HG03108 (cell line): Measurements from ENCODE around the gene DNM3.
"Not testable (repeated sequence)": the region's sequence is repeated elsewhere in the genome, so short reads cannot be mapped to it uniquely, and the experiment has no call there.

Experiments used
- ATAC-seq: cut with Tn5 transposase; IDR thresholded peaks from one replicate; pipeline ENCODE4 v1.9.1; 2021; ENCODE audit warnings: moderate library complexity; ENCODE audit not compliant: unreplicated experiment

Gene DNM3

GRCh38 chr1:172005856-172006255 lies 164.6 kb downstream of the DNM3 start:
- ATAC-seq: no peak

- ATAC-seq: no peak
These were observed 165.4 kb downstream of the DNM3 start for GRCh38 chr1:172006660-172007059.

- ATAC-seq: no peak
These were observed 177.5 kb downstream of the DNM3 start for GRCh38 chr1:172018727-172019311.

- no peak for ATAC-seq
These were observed 178.7 kb downstream of the DNM3 start for GRCh38 chr1:172019976-172020375.

GRCh38 chr1:172024516-172024915 lies 183.2 kb downstream of the DNM3 start:
- no peak for ATAC-seq

GRCh38 chr1:172024944-172025738 lies 183.8 kb downstream of the DNM3 start:
- ATAC-seq: not testable (repeated sequence)

DNA sequence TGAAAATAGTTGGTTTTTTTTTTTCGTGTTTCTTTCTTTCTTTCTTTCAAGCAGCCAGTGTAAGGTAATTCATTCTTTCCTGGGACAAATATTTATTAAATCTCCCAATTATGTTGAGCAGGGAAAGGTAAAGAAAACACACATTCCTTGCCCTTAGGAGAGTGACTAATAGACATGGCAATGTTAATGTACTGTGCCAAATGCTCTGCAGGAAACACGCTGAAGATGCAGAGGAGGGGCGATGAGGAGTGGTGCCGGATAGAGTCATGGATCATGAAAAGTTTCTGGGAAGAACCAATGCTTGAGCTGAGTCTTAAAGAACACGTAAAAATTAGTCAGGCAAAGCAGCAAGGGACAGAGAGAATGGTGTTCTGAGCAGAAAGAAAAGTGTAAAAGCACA lies 199.2 kb downstream of the DNM3 start:
- ATAC-seq: no peak

- no peak for ATAC-seq
These were observed 199.8 kb downstream of the DNM3 start for GRCh38 chr1:172041102-172041501.

DNA sequence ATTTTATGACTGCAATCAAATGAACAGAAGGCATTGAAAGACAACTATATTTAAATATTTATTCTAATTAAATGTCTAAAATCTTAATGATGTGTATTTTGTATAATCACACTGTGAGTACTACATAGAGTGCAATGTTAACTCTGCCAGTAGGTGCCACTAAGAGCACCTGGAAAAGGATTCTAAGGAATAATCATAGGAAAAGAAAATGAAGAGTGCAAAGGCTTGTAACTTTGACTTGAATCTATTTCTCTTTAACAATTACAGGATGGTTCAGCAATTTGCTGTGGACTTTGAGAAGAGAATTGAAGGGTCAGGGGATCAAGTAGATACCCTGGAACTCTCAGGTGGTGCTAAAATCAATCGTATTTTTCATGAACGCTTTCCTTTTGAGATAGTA lies 200.4 kb downstream of the DNM3 start:
- no peak for ATAC-seq

GRCh38 chr1:172043900-172044299 lies 202.6 kb downstream of the DNM3 start:
- ATAC-seq: no peak

GRCh38 chr1:172051898-172052297 lies 210.6 kb downstream of the DNM3 start:
- no peak for ATAC-seq

DNA sequence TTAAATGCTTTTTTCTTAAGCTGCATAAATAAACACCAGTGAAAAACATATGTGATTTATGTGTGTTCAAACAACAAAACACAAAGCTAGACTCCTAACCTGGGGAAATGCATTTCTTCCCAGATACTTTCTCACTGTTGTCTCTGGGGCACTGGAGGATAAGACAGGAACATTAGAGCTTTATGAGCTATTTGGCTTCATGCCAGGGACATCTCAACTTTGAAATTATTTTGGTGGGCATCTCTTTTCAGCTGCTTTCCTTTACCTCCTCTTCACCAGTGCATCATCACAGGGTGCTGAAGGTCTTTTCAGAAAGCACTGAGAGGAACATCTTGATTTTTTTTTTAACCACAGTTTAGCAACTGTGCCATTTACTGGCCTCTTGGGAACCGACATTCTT lies 212.9 kb downstream of the DNM3 start:
- ATAC-seq: no peak

GRCh38 chr1:172055816-172056419 lies 214.6 kb downstream of the DNM3 start:
- not testable (repeated sequence) for ATAC-seq

DNA sequence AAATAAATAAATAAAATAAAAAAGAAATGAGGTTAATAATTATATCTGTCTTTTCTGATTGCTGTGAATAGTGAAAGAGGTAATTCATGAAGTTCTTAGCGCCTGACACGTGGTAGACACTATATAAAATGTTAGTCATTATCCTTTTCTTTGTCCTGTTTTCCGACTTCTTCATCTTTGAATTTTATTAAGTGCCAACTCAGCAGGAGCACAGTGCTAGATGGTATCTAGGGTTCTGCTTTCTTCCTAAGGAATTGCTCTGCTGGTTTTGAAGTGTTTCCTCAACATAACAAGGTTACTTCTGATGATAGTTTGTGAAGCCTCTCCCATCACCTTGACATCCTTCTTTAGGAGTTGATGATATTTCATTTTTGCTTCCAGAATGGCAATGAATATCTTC lies 227.0 kb downstream of the DNM3 start:
- no peak for ATAC-seq

GRCh38 chr1:172069051-172069450 lies 227.8 kb downstream of the DNM3 start:
- ATAC-seq: no peak

- no peak for ATAC-seq
These were observed 228.2 kb downstream of the DNM3 start for GRCh38 chr1:172069534-172069933.

DNA sequence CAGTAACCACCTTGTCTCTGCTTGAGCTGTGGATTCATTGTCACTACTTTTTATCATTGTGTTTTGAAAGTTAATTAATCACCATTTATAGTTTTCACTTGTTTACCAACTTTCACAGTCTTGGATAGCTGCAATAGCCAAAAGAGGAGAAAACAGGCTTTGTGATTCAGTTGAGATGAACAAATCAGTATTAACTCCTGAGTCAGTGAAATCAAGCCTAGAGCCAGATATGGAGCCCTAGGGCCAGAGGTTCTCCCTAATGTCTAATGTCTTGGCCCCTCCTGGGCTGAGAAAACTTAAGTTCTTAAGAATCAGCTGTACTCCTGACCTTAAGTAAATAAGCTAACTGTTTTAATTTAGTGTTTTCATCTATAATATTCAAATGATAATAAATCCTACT lies 228.8 kb downstream of the DNM3 start:
- no peak for ATAC-seq

- ATAC-seq: no peak
These were observed 230.4 kb downstream of the DNM3 start for GRCh38 chr1:172071746-172072145.

- ATAC-seq: not testable (repeated sequence)
These were observed 238.6 kb downstream of the DNM3 start for GRCh38 chr1:172079859-172080258.

DNA sequence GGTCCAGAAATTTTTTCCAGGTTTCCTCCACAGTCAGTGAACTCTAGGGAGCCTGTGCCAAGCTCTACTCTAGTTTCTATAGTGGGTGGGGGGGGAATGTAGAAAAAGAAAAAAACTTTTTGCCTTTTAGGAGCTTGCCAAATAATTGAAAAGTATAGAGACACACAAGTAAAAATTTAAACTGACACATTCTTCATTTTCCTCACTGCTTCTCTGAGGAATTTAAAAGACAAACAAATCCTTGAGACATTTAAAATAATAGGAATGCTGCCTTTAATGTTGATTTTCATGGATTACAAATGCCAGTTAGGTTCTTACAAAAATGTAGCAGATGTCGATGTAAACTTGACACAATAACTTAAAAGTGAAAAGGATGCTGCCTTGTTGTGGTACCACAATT lies 241.9 kb downstream of the DNM3 start:
- ATAC-seq: no peak

GRCh38 chr1:172084876-172085275 lies 243.6 kb downstream of the DNM3 start:
- ATAC-seq: no peak

DNA sequence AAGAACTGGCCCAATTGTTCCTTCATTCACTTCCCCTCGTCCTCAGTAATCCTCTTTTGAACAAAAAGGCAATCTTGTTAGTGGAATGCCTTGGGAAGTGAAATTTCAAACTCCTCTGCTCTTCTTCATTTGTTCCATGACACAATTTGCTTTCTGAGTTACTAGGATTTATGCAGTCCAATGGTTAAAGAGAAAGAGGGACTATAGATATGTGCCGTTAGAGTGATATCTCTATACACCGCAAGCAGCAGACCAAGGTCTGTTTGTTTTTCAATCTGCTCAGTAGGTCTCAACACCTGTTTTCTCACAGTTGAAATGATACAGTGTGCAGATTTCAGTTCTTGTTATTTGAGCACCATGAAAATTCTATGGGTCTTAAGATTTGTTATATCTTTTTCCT lies 244.0 kb downstream of the DNM3 start:
- no peak for ATAC-seq
